ENCODE measurements around the gene PXDN.
"Not testable (repeated sequence)": the region's sequence is repeated elsewhere in the genome, so short reads cannot be mapped to it uniquely, and the experiment has no call there.

DNA sequence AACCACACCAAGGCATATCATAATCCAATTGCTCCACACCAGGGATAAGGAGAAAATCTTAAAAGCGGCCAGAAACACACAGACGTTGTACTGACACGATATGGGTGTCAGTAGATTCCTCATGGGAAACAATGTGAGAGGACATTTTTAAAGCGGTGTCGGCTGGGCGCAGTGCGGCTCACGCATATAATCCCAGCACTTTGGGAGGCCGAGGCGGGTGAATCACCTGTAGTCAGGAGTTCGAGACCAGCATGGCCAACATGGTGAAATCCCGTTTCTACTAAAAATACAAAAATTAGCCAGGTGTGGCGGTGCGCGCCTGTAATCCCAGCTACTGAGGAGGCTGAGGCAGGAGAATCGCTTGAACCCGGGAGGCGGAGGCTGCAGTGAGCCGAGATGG lies 11.0 kb downstream of the PXDN start:
- TF ChIP-seq POLR2A (IDR thresholded peaks at IDR 0.05; ENCODE audit: extremely low read depth, insufficient read length); MYC (IDR thresholded peaks at IDR 0.05; ENCODE audit: low read depth, low read length): not testable (repeated sequence)
- TF ChIP-seq, protein P1, sequence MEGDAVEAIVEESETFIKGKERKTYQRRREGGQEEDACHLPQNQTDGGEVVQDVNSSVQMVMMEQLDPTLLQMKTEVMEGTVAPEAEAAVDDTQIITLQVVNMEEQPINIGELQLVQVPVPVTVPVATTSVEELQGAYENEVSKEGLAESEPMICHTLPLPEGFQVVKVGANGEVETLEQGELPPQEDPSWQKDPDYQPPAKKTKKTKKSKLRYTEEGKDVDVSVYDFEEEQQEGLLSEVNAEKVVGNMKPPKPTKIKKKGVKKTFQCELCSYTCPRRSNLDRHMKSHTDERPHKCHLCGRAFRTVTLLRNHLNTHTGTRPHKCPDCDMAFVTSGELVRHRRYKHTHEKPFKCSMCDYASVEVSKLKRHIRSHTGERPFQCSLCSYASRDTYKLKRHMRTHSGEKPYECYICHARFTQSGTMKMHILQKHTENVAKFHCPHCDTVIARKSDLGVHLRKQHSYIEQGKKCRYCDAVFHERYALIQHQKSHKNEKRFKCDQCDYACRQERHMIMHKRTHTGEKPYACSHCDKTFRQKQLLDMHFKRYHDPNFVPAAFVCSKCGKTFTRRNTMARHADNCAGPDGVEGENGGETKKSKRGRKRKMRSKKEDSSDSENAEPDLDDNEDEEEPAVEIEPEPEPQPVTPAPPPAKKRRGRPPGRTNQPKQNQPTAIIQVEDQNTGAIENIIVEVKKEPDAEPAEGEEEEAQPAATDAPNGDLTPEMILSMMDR (IDR thresholded peaks at IDR 0.05; ENCODE audit: low read depth, low read length), result not testable (repeated sequence)
- TF ChIP-seq, protein P2, sequence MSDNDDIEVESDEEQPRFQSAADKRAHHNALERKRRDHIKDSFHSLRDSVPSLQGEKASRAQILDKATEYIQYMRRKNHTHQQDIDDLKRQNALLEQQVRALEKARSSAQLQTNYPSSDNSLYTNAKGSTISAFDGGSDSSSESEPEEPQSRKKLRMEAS (IDR thresholded peaks at IDR 0.05; ENCODE audit: low read depth, low read length), result not testable (repeated sequence)
